Germinal center (tissue), 1 donor: Measurements from ENCODE around the gene CYP17A1.
"Not testable (repeated sequence)": the region's sequence is repeated elsewhere in the genome, so short reads cannot be mapped to it uniquely, and the experiment has no call there.

Experiments used
- DNase-seq: peaks from one replicate; pipeline ENCODE4 v3.0.0; 2012; ENCODE audit warnings: mixed read lengths, low spot score

The CYP17A1 gene

DNA sequence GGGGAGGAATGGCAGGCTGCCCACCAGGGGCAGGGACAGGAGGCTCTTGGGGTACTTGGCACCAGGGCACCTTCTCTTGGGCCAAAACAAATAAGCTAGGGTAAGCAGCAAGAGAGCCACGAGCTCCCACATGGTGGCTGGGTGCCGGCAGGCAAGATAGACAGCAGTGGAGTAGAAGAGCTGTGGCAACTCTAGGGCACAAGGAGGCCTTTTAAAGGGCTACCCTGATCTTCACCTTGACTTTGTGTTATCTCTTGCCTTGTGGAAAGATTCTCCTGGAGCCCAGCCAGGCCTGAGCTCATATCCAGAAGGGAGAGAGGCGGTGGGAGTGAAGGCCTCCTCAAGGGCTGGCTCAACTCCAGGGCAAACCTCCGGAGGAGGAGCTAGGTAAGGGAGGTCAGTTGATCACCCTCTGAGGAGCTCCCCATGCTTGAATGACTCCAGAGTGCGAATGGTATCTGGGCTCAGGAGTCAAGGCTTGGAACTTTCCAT is at the start of gene CYP17A1:
Gene CYP17A1 (minus strand): TSS at position 184 of the 492 bp plus-strand sequence. CDS start 52 bp downstream, at position 132.
- no peak for DNase-seq

GRCh38 chr10:102880256-102880655 is 43.0 kb upstream of the CYP17A1 start:
- DNase-seq, result no peak

GRCh38 chr10:102878629-102879028 is 41.4 kb upstream of the CYP17A1 start:
- DNase-seq, result no peak

DNA sequence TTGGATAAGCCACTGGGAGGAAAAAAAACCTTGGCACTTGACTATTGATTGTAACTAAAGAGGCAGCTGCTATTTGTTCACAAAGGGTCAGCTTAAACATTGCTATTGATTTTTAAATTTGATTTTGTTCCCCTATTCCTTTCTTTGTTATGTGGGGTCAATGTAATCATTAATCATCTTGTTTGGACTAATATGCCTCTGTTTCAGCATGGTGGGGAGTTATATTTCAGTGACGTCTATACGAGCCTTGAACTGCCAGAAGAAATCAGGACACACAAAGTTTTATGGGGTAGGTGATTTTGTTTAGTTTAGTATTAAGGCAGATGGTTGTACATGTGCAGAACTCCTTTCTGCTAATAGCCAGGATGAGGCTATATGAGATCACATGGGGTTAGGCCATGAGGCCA is 39.5 kb upstream of the CYP17A1 start:
- no peak for DNase-seq

GRCh38 chr10:102872163-102872562 is 35.0 kb upstream of the CYP17A1 start:
- no peak for DNase-seq

DNA sequence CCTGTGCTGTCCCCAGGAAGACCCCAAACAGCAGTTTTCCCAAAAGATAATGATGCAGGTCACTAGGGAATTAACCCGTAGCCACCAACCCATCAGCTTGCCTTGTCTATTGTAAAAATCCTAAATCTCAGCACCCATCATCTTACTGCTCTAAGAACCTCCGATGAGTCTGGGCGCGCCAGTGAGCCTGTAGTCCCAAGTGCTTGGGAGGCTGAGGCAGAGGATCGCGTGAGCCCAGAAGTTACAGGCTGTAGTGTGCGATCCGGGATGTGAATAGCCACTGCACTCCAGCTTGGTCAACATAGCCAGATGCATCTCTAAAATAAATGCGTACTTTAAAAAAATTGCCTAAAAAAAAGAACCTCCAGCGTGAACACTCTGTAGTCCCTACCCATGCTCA is 33.0 kb upstream of the CYP17A1 start:
- no peak for DNase-seq

GRCh38 chr10:102869258-102870198 is 32.3 kb upstream of the CYP17A1 start, which contains the start of gene AS3MT:
TSS of gene AS3MT (plus strand) at chr10:102869470. CDS start at chr10:102869593, 123 bp downstream.
- peak; percentile 55 for DNase-seq

DNA sequence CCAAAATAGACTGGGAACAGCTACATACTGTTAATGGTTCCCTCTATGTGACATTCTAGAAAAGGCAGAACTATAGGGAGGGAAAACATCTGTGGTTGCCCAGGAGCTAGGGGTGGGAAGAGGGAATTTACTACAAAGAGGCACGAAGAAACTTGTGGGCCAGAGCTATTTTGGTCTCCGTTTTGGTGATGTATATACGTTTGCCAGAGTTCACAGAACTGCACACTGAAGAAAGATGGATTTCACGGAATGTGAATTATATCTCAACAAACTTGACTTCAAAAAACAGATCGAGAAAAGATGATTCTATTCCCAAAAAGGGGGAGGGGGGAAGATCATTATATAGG is 31.7 kb upstream of the CYP17A1 start:
- DNase-seq, result no peak

DNA sequence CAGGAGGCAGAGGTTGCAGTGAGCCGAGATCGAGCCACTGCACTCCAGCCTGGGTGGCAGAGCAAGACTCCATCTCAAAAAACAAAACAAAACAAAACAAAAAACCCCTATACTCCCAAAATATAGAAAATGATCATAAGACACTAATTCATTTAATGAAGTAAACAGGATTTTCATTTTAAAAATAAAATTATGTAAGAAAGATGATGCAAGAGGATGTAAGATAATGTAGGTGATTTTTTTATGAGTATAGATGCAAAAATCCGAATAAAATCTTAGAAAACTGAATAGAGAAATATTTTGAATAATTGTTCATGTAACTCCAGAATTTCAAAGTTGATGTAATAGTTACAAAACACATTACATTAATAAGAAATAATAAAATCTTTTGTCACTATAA is 28.4 kb upstream of the CYP17A1 start:
- no peak for DNase-seq

GRCh38 chr10:102863660-102864059 is 26.4 kb upstream of the CYP17A1 start:
- DNase-seq, result no peak

- DNase-seq, result no peak
These were observed 22.7 kb upstream of the CYP17A1 start for GRCh38 chr10:102859911-102860310.

DNA sequence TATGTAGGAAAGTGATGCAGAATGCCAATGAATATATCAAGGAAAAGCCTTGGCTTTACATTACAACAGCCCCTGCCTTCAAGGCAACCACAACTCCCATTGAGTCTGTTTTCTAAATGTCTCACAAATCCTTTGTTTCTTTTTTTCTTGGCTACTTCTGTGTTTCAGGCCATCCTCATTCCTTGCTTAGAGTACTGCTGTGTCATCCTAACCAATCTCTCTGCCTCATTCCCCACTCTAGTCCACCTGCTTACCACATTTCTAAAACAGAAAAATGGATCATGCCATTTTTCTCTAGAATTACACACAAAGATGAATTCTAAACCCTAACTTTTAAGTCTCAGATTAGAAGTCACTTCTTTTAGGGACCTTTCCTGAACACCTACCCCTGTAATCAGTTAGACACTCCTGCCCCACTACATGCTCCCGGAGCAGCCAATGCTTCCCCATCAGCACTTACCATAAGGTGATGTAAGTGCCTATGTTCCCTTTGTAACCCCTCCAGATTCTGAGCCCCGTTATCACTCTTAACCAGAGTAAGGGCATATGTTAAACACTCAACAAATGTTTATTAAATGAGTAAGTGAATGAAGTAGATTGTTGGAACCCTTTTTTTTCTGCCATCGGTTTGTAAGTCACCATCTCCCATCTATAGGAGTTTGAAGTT is 19.7 kb upstream of the CYP17A1 start:
- no peak for DNase-seq

DNA sequence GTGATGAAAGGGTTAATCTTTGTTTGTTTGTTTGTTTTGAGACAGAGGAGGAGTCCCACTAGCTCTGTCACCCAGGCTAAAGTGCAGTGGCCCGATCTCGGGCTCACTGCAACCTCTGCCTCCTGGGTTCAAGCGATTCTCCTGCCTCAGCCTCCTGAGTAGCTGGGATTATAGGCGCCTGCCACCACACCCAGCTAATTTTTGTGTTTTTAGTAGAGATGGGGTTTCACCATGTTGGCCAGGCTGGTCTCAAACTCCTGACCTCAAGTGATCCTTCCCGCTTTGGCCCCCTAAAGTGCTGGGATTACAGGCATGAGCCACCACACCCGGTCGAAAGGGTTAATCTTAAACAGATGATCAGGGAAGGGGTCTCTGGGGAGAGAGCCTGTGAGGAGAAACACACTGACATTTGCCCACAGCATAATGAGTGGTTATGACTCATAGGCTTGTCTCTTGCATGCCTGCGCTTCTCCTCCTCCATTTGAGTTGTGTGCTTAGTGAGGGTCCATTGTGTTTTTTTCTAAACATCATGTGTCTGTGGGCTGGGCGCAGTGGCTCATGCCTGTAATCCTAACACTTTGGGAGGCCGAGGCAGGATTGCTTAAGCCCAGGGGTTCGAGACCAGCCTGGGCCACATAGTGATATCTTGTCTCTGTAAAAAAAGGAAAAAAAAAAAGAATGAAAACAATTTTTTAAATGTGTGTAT is 18.7 kb upstream of the CYP17A1 start:
- DNase-seq, result not testable (repeated sequence)

- not testable (repeated sequence) for DNase-seq
These were observed 16.0 kb upstream of the CYP17A1 start for GRCh38 chr10:102853237-102853636.

DNA sequence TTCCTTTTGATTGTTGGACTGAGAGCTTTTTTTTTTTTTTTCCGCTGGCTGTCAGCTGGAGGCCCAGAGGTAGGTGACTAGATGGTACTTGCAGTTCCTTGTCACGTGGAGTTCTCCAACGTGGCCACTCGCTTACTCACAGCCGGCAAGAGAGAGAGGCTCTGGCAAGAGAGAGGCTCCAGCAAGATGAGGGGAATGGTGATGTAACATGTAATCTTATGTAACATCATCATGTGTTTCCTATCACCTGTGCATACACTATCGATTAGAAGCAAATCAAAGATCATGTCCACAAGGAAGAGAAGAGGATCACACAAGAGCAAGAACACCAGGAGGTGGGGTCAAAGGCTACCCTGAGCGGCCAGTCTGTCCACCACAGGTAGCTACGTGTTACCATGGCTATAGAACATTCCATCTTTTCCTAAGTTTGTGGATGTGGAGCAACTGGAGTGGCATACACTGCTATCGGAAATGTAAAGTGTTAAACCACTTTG is 12.9 kb upstream of the CYP17A1 start:
- no peak for DNase-seq

GRCh38 chr10:102845352-102845902 is 8.2 kb upstream of the CYP17A1 start:
- no peak for DNase-seq

DNA sequence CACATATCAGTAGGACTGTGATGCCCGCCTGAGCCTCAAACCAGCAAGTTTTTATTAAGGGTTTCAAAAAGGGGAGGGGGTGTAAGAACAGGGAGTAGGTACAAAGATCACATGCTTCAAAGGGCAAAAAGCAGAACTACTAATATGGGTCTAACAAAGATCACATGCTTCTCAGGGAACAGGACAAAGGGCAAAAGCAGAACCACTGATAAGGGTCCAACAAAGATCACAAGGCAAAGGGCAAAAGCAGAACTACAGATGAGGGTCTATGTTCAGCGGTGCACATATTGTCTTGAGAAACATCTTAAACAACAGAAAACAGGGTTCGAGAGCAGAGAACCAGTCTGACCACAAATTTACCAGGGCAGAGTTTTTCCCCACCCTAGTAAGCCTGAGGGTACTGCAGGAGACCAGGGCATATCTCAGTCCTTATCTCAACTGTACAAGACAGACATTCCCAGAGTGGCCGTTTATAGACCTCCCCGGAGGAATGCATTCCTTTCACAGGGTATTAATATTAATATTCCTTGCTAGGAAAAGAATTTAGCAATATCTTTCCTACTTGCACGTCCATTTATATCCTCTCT is 7.1 kb upstream of the CYP17A1 start:
- not testable (repeated sequence) for DNase-seq

GRCh38 chr10:102843139-102843538 is 5.9 kb upstream of the CYP17A1 start:
- not testable (repeated sequence) for DNase-seq

DNA sequence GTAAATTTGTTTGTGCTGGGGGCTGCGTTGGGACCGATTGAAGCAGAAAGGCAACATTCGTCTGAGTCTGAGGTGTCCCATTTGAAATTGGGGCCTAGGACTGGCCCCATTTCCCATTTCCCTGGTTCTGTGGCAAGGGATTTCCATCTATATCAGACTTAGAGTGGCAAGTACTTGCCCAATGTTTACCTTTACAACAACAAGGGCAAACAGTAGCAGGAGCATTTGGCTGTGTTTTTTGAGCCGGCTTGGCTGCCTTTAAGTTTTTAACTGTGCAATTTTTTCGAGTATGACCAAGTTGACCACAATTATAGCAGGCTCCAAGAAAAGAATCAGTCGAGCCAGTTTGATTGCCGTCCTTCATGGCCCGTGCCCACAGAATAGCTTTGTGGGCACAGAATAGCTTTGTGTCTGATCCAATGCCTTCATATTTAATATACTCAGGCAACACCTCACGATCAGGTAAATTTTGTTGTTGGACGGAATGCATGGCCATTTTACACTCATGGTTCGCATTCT is 4.7 kb upstream of the CYP17A1 start:
- DNase-seq, result no peak

- not testable (repeated sequence) for DNase-seq
These were observed 1.2 kb upstream of the CYP17A1 start for GRCh38 chr10:102838276-102838927.
